HFF-Myc (cell line): ENCODE results near the gene VPS35.
A peak's percentile ranks its signal among the peaks of the same experiment; 100 is the strongest.

ENCODE experiments used
- DNase-seq: peaks from one replicate; pipeline ENCODE4 v3.0.0-alpha.2; 2011; ENCODE audit warnings: low read depth; ENCODE audit errors: extremely low read depth
- H3K4me3 ChIP-seq: replicated peaks from 2 replicates; pipeline ENCODE4 v1.5.1; 2011; ENCODE audit warnings: low read depth, mild to moderate bottlenecking, control low read depth, low read length
- TF ChIP-seq, protein P1 (sequence below): IDR thresholded peaks from 2 replicates; pipeline ENCODE4 v1.5.1; 2012; ENCODE audit warnings: mild to moderate bottlenecking, low read depth, low read length, control low read depth; ENCODE audit errors: missing control alignments

VPS35 gene

DNA sequence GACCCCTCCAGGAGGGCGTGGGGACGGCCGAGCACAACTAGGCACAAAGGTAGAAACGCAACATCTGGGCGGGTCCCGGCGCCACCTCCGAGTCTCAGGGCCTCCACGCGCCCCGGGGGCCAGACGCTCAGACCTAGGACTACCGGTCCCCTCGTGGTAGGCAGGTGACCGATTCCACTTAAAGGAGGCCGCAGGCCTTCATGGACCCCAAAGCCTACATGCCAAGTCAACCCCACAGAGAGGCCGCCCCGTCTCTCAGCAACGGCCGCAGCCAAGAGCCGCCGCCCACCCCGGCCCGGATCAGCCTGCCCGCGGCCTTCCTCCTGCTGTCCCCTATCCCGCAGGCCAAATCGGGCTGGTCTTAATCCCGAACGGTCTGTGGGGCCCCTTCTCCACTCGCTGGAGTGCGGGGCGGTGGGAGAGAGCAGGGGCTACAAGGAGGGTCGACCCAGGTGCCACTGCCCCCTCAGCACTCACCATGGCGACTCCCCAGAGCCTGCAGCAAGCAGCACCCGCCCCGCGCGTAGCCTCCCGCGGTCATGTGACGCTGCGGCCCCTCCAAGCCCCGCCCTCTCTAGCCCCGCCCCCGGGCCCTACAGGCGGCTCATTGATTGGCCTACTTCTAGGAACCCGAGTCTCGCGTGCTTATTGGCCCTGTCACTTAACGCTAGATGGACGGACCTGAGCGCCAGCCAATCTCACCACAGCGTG lies at the start of gene VPS35:
Gene VPS35, minus strand, starts transcription at position 525 of the 711 bp plus-strand sequence. Its CDS starts 45 bp downstream, at position 480.
- TF ChIP-seq, protein P1, sequence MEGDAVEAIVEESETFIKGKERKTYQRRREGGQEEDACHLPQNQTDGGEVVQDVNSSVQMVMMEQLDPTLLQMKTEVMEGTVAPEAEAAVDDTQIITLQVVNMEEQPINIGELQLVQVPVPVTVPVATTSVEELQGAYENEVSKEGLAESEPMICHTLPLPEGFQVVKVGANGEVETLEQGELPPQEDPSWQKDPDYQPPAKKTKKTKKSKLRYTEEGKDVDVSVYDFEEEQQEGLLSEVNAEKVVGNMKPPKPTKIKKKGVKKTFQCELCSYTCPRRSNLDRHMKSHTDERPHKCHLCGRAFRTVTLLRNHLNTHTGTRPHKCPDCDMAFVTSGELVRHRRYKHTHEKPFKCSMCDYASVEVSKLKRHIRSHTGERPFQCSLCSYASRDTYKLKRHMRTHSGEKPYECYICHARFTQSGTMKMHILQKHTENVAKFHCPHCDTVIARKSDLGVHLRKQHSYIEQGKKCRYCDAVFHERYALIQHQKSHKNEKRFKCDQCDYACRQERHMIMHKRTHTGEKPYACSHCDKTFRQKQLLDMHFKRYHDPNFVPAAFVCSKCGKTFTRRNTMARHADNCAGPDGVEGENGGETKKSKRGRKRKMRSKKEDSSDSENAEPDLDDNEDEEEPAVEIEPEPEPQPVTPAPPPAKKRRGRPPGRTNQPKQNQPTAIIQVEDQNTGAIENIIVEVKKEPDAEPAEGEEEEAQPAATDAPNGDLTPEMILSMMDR, result peak; percentile 30
- H3K4me3 ChIP-seq, result peak within 1 kb of the TSS; percentile 74
- peak; percentile 96 for DNase-seq

DNA sequence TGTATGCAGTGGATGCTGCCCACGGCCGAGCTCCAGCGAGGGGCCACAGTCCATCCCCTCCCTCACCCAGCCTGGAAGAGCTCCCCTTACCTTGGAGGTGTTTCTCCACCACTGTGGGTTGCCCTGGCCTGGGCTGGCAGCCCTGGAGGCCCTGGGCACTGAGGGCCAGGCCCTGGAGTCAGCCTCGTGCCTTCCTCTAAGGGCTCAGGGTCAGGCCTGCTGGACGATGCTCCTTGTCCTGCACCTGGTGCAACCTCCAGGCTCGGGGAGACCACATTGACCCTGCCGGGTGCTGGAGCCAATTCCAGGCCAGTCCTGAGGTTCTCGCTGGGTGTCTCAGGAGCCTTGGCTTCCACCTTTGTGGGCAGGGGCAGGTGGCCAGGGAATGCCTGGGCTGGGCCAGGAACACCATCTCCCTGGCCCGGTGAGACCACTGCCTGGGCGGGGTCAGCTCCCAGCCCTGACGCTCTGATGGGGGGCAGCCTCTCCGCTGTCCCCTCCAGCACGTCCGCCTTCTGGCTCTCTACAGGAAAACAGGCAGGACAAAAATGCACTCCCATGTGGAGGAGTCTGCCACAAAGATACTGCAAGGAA lies 48.7 kb upstream of the VPS35 start:
- H3K4me3 ChIP-seq, result no peak overlapping the region
- no peak for DNase-seq
- TF ChIP-seq, protein P1, result no peak

DNA sequence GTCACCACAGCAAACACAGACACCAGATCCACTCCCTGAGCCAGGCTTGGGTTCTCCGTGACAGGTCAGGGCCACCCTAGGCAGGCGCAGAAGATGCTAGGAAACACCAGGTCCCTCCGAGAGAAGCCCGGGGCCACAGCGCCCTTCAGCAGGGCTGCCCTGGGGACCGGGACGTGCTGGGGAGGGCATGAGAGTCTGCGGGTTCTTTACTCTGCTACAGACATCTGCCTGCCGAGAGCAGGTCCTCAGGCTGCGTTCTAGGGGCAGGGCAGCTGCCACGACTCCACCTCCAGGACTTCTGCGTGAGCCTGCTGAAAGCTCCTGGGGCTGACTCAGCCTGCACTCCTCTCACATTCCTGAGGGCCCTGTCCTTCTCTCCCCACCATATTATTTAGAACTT lies 47.7 kb upstream of the VPS35 start:
- TF ChIP-seq, protein P1, result no peak
- H3K4me3 ChIP-seq, result no peak overlapping the region
- DNase-seq, result no peak

DNA sequence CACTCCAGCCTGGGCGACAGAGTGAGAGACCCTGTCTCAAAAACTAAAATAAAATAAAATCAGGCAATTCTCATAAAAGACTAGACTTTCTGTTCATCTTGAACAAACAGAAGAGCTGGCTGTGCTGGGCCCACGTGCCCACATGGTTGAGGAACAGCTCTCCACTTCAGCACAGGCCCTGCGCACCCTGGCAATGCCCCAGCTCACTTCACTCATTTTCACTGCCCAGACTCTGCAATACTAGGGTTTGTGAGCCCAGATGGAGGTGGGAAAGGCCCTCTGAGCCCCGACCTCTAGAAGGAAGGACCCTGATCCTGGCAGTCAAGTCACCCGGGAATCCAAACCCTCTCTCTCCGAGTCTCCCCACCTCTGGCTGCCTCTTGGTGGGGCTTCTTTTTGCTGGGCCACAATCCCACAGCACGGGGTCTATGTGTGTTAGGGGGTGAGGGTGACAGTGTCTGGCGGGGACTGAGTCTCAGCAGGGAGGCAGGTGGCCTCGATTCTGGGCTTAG lies 44.4 kb upstream of the VPS35 start:
- DNase-seq, result no peak
- no peak overlapping the region for H3K4me3 ChIP-seq
- TF ChIP-seq, protein P1, result no peak

DNA sequence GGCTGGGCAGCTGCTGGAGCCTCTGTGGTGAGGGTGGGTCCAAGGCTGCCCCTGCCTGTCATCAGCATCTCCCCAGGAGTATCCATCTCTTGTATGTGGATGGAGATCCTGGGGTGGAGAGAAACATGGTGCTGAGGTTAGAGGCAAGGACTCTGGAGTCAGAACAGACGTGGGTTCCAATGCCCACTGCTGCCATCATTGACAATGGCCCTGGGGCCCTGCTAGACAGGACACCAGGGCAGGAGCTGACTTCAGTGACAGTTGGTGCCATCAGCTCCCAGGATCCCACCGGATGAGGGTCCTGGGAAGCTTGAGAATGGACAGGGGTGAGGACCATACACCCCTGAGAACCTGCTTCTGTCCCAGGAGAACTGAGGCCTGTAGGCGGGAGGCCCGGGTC lies 43.6 kb upstream of the VPS35 start:
- TF ChIP-seq, protein P1, result no peak
- no peak for DNase-seq
- H3K4me3 ChIP-seq, result no peak overlapping the region

DNA sequence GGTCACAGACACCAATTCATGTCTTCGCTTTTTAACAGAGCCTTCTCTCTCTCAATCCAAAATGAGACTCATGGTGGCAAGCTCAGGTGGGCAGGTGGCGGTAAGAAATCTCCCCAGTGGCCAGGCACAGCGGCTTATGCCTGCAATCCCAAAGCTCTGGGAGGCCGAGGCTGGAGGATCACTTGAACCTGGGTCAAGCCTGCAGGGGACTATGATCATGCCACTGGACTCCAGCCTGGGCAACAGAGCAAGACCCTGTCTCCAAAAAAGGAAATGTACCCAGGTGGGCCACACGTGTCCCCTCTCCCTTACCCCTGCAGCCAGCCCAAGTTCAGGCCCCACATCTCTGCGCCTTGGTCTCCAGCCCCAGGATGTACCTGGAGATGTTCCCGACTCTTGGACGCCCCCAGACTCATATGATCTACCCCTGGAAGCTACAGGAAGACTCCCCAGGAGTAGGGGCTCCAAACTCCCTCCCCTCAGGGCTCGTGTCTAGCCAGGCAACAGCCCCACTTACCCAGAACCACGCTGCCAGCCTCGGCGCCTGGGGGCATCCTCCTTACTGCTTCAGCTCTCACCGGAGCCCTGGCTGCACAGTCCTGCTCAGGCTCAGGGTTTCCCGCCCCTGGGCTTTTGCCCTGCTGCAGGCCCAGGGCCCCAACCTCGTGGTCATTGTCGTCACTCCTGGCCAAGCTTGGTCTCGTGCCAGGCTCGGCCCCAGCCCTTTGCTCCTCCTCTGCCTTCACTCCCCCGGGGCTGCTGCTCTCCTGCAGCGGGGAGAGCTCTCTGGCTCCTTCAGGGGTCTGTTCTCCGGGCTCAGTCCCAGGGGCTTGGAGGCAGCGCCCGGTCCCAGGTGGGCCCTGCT lies 42.9 kb upstream of the VPS35 start:
- no peak overlapping the region for H3K4me3 ChIP-seq
- DNase-seq, result no peak
- TF ChIP-seq, protein P1, result no peak
